Fibroblast of pulmonary artery (primary cell): ENCODE measurements around the gene KLF5.
"Not testable (repeated sequence)": the region's sequence is repeated elsewhere in the genome, so short reads cannot be mapped to it uniquely, and the experiment has no call there.

ENCODE experiments used
- DNase-seq: peaks from one replicate; pipeline ENCODE4 v3.0.0-alpha.2; 2010; ENCODE audit warnings: low read depth
- H3K4me3 ChIP-seq: replicated peaks from 2 replicates; pipeline ENCODE4 v1.5.1; 2011; ENCODE audit warnings: low read depth, mild to moderate bottlenecking, control low read depth, low read length, moderate library complexity
- CTCF ChIP-seq: IDR thresholded peaks from 2 replicates; pipeline ENCODE4 v1.5.1; 2011; ENCODE audit warnings: mild to moderate bottlenecking, control low read depth, low read length, inconsistent platforms; ENCODE audit errors: missing control alignments

Gene KLF5

DNA sequence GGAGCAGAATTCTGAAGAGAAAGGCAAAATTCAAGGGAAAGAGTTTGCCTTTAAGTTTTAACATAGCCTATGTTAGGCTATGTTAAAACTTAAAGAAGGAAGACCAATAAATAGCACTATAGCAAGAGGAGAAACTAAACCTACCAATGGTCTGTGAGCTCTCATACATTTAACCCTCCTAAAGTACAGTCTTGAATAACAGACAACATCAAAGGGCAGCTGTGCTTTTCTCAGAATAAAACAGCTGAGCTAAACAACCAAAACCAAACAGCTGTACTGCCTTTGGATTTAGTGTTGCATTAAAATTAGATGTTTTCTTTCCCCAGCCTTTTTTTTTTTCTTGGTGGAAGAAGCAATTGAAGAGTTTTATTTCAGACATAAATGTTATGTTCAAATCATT is 34.0 kb downstream of the KLF5 start:
- H3K4me3 ChIP-seq: no peak overlapping the region
- no peak for DNase-seq
- no peak for TF ChIP-seq CTCF

GRCh38 chr13:73096173-73096572 is 37.4 kb downstream of the KLF5 start:
- no peak for TF ChIP-seq CTCF
- no peak for DNase-seq
- H3K4me3 ChIP-seq: no peak overlapping the region

GRCh38 chr13:73096638-73097037 is 37.8 kb downstream of the KLF5 start:
- no peak for TF ChIP-seq CTCF

DNA sequence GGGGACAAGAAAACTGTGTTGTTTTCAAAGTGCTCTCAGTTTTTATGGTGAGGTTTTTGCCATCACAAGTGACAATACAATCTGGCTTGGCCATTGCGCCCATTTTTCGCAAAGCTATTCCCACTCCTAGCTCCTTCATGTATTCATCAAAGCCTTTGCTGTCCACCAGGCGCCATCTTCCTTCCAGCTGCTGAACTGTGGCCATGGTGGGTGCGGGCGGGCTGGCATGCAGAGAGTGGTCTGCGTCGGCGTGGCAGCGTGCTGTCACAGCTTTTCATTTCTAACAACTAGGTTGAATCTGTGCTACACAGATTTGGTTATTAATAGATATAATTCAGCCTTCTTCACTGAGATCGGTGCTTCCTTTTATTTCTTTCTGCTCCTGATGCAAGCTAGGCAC is 42.0 kb downstream of the KLF5 start:
- not testable (repeated sequence) for DNase-seq

More at GRCh38 chr13:73096638-73097037, 37.8 kb downstream of the KLF5 start:
- no peak overlapping the region for H3K4me3 ChIP-seq
- DNase-seq: no peak

DNA sequence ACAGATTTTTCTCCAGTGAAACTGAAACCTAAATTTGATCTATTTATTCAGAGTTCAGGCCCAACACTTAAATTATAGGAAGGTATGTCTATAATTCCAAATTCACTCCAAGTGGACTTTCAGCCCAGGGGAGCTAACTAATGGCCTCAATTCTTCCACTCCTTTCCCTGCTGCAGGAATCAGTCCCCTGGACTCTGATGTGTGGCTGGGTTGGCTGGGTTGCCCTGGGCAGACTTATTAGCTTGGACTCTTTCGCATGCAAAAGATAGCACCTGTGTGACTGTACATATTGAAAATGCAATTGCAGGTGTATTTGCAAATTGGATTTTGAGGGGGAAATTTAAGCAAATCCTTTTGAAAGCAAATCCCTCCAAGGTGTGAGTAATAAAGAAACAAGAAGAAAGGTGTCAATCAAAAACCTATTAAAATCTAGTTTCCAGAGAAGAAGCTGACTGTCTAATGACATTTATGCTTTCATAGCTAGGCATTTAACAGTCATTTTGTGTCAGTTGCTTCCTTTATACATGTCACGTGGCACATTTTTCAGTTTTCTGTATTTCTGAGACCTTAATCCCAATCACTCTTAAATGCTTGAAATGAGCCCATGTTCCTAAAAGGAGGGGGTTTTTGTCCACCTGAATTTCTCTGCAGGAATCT is 42.7 kb downstream of the KLF5 start:
- H3K4me3 ChIP-seq: no peak overlapping the region
- DNase-seq: no peak
- TF ChIP-seq CTCF: no peak

More for the DNA sequence above, 42.0 kb downstream of the KLF5 start:
- H3K4me3 ChIP-seq: not testable (repeated sequence)

DNA sequence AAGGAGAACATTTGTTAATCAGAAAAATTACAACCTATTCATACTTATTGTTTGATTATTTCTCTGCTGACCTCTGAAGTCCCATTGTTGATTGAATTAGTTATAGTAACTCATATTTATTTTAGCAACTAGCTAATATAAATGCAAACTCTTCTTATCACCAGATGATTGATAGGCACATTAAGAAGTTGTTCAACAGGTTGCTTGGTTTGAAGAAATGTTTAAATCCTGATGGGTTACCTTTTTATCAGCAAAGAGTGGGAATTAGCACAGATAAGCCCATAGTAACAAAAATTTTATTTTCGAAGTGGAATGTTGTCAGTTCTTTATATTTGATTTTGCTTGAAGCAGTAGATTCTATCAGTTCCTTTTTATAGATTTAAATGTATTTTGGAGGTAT is 44.4 kb downstream of the KLF5 start:
- no peak for TF ChIP-seq CTCF
- DNase-seq: no peak
- H3K4me3 ChIP-seq: no peak overlapping the region

DNA sequence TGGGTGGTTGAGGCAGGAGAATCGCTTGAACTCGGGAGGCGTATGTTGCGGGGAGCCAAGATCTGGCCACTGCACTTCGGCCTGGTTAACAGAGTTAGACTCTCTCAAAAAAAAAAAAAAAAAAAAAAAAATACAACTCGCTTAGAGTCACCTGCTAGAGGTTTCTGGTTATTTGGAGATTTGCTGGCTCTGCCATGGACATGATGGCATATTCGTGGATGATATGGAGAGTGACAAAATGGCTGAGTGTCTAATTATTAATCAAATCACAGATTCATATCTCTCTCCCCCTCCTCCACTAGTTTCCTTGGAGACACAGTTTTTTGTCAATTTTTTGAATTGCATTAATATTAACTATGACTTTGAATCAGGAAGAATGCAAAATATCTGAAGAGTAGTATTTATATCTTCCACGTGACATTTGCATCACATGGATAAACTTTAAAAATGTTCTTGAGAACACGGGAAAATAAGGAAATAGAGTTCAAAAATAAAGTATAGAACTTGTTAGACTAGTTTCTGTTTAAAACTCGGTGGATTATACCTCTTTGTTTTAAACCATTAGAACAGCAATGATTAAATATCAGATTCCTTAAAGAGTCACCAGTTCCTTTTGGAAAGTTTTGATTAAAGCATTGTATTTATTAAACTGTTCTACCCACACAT is 47.8 kb downstream of the KLF5 start:
- H3K4me3 ChIP-seq: no peak overlapping the region
- DNase-seq: no peak
- no peak for TF ChIP-seq CTCF
